Measurements from ENCODE around the gene RIPPLY3. TPM values are rescaled to one million over a fixed set of nuclear protein-coding genes. Genes with fewer than 3 reads are reported as not detected.

The RIPPLY3 gene, protein sequence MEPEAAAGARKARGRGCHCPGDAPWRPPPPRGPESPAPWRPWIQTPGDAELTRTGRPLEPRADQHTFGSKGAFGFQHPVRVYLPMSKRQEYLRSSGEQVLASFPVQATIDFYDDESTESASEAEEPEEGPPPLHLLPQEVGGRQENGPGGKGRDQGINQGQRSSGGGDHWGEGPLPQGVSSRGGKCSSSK
- total RNA-seq = not detected in 2 replicates

DNA sequence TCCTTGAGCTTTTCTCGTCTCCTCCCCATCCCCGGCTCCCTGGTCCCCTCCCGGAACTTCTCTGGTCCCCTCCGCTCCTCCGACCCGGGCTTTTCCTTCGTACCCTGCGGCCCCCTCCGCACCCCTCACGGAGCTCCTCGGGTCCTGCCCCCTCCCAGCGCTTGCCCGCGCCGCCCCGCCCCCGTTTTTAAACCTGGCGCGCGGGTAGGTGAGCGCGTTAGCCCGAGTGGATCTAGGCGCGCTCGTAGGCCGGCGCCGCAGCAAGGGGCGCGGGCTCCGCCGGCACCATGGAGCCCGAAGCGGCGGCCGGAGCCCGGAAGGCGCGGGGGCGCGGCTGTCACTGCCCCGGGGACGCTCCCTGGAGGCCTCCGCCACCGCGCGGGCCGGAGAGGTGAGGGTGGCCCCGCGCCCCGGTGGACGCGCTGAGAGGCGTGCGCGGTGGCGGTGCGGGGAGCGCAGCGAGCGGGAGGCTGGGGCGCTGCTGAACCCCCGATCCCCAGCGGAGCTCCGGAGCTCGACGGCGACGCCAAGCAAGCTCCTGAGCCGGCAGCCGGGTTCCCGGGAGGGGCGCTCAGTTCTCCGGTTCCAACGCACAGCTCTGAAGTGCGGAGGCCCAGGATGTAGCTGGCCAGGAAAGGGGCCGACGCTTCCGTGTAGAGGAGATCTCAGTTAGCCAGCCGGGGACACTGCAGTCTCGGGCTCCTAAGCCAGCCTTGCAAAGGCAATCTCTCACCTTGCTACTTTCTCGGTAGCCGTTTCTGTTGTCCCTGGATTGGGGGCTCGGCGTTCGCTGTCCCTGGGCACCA lies at the start of gene RIPPLY3:
Gene RIPPLY3 (plus strand): TSS at position 217 of the 806 bp plus-strand sequence. CDS start 71 bp downstream, at position 288.

GRCh38 chr21:36966066-36966820 lies 40.3 kb upstream of the RIPPLY3 start, which contains the start of gene HLCS:
HLCS (minus strand) TSS chr21:36966669; CDS start chr21:36966638, 31 bp downstream.

Other genes with a start within 250 kb of the RIPPLY3 start
- gene HLCS, start 40.0 kb upstream of the RIPPLY3 start, total RNA-seq = 11.0 and 16.8 TPM in 2 replicates
- 8.1 and 10.0 TPM in 2 replicates for gene PIGP, start 66.4 kb downstream of the RIPPLY3 start, total RNA-seq
- 129 and 149 TPM in 2 replicates for gene TTC3, start 66.6 kb downstream of the RIPPLY3 start, total RNA-seq

All from cardiac atrium fibroblast (primary cell).